NCI-H1436 (cell line): Measurements from ENCODE around the gene IMPDH2.

ENCODE experiments used
- DNase-seq: peaks from one replicate; lab custom pipeline; 2025; lab: John Stamatoyannopoulos, UW

IMPDH2 gene

GRCh38 chr3:49028673-49029562, at the start of gene IMPDH2:
Gene IMPDH2 (minus strand): TSS chr3:49029398. CDS start chr3:49029350, 48 bp downstream.
- peak; percentile 82 for DNase-seq

GRCh38 chr3:49076646-49077045, 47.4 kb upstream of the IMPDH2 start:
- DNase-seq: no peak

GRCh38 chr3:49076116-49076515, 46.9 kb upstream of the IMPDH2 start:
- DNase-seq: no peak

GRCh38 chr3:49058011-49058410, 28.8 kb upstream of the IMPDH2 start:
- DNase-seq: no peak

GRCh38 chr3:49057268-49057667, 28.1 kb upstream of the IMPDH2 start:
- DNase-seq: no peak

DNA sequence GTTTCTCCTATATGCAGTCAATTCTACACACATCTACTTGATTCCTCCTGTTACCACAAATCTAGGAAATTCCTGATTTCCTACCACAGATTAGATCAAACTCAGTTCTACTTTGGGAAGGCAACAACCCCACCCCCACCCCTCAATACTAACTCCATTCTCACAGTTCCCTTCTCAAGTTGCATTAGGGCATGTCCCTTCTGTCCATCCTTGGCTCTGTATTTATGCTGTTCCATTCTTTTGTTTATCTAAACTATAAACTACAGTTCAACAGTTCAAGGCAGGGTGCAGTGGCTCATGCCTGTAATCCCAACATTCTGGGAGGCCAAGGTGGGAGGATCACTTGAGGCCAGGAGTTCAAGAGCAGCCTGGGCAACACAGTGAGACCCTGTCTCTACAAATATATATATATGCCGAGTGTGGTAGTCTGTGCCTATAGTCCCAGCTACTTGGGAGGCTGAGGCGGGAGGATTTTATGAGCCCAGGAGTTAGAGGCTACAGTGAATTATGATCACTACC, 25.2 kb upstream of the IMPDH2 start:
- DNase-seq: no peak

GRCh38 chr3:49053543-49053942, 24.3 kb upstream of the IMPDH2 start:
- DNase-seq: no peak

GRCh38 chr3:49035281-49035680, 6.1 kb upstream of the IMPDH2 start:
- no peak for DNase-seq

GRCh38 chr3:49034650-49035049, 5.5 kb upstream of the IMPDH2 start:
- no peak for DNase-seq

DNA sequence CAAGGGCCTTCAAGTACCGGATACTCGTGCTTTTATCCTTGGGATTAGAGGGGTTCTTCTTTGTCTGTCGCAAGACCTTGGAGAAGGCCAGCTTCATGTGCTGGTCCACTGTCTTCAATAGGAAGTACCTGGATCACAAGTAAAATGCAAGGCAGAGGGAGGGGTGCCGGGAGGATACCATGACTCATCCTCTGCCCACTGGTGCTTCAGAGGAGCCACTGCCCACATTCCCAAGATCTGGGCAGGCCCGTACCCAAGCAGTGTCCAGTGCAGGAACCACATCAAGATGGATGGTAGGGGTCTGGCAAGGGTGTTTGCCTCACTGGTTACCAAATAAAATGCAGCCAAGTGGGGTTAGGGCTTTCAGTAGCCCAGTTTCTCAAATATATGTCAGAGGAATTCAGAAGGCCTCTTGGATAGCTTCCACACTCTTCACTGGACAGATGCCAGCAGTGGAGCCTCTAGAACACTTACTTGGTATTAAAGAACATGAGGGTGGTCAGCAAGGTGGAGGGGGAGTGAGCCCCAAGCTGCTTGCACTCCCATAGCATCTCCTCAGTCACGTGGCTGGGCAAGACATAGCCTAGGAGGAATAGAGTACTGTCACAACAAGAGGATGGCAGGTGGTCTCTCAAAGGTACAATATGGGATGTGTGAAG, 3.6 kb upstream of the IMPDH2 start:
- DNase-seq: no peak

DNA sequence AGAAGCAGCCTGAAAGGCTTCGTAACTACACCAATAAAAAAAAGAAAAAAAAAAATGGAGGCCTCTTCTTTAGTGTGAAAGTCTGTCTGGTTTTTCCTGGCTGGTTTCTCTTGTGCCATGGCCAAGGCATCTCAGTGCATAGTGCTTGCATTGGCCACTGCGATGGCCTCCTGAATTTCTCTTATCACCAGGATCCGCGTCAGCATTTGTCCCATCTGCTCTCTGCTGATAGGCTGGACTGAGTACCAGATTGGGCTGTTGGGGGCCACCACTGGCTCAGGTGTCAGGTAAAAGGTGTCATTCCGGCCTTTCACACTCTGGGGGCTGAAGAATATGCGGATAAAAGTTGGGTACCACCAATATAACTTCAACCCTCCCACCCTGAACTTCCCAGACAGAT, 1.1 kb upstream of the IMPDH2 start:
- no peak for DNase-seq

DNA sequence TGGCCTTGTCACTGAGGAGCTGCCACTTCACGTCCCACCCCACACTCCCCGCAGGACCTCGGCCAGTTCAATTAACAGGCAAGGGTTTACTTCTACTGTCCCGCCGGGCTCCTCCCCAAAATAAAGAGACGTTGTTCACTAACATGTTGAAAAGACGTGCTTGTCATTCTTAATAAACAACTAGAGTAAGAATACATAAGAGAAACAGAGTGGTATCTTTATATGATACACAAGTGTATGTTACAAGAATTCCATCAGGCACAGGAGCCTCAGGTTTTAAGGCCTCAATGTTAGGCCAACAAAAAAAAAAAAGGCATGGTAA, 326 bp upstream of the IMPDH2 start:
- DNase-seq: no peak

- DNase-seq: no peak
These were observed 913 bp downstream of the IMPDH2 start for GRCh38 chr3:49028298-49028672.

DNA sequence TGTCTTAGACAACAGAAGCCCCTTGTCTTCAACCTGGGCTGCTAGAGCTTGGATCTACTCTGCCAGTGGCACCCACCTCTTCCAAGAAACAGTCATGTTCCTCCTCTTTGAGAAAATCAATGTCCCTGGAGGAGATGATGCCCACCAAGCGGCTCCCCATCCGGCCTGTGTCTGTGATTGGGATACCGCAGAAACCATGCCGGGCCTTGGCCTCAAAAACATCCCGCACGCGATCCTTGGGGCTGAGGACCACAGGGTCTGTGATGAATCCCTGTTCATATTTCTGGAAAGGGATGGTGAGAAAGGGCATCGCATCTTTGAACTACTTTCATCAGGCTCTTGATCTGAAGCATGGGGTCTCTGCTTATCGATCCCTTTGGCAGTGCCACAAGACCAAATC, 1.6 kb downstream of the IMPDH2 start:
- DNase-seq: no peak

DNA sequence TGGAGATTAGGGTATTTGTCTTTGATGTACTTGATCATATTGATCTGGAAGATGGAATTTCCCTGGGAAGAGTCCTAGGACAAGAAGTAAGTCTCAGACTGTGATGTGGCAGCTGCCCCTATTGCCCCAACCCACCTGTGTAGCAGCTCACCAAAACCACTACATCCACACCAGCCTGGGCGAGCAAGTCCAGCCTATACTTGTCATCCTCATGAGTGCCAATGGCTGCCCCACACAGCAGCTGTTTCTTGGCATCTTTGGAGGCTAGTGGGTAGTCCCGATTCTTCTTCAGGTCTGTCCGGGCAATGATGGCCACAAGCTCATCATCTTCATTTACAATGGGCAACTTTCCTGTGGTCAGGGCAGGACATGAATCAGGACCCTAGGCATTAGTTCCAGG, 2.7 kb downstream of the IMPDH2 start:
- DNase-seq: no peak

- no peak for DNase-seq
These were observed 3.2 kb downstream of the IMPDH2 start for GRCh38 chr3:49025793-49026520.

DNA sequence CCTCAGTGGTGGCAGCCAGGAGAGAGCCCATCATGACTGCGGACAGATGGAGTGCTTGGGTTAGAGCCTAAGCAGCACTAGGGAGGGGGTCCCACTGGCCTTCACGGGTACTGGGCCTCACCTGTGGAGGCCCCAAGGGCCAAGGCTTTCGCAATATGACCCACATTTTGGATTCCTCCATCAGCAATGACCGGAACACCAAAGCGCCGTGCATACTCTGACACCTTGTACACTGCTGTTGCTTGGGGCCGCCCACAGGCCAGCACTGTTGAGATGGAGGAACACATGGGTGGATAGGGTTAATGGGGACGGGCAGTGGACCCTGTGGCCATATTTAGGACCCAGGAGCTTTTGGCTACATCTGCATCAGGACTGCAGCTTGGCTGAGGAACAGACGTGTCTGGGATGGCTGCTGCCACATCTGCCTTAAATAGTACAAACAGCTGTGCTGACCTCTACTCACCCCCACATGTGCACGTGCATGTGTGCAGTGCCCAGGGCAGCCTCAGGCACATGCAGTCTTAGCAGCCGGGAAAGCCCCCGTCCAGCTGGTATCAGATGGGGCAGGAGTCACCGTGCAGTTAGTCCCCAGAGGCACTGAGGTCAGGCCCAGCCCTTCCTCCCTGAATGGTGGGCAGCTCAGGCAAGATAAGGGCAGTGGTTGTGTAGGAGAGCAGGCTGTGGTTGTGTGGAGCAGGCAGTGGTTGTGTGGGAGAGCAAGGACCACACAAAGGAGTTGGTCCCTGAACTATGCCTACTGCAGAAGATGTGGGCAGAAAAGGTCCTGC, 4.0 kb downstream of the IMPDH2 start:
- no peak for DNase-seq

DNA sequence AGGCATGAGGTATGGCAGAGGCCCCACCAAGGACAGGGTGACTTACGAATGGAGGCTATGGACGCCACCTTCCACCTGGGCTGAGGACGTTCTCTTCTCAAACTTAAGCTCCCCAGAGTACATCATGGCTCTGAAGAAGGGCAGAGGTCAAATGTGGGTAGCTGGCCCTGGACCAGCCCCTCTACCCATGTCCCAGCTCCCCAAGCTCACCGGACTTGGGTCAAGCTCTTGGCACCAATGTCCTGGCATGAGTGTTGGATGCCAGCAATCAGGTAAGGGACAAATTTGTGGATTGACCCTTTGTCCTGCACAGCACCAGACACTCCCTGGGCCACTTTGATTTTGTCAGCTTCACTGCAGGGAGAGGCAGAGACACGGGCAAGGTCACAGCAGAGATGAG, 4.7 kb downstream of the IMPDH2 start:
- no peak for DNase-seq

- DNase-seq: no peak
These were observed 5.4 kb downstream of the IMPDH2 start for GRCh38 chr3:49023775-49024174.

DNA sequence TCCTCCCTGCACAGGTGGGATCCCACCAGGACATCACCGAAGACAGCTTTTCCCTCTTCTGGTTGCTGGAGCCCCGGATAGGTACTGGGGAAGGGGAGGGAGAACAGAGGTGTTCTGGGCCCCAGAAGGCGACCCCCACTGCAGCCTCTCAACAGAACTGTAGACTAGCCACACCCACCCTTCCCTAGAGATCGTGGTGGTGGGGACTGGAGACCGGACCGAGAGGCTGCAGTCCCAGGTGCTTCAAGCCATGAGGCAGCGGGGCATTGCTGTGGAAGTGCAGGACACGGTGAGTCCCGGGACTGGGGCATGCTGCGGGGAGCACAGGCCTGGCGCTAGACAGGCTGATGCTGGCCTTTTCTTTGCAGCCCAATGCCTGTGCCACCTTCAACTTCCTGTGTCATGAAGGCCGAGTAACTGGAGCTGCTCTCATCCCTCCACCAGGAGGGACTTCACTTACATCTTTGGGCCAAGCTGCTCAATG, 6.5 kb downstream of the IMPDH2 start:
- DNase-seq: no peak

GRCh38 chr3:49021813-49022687, 7.1 kb downstream of the IMPDH2 start, which contains the start of gene NDUFAF3:
Gene NDUFAF3 (plus strand): TSS chr3:49022121. CDS start chr3:49022145, 24 bp downstream.
- peak; percentile 81 for DNase-seq
